COR-L47 (cell line): ENCODE measurements around the gene MAP3K14.
"Not testable (repeated sequence)": the region's sequence is repeated elsewhere in the genome, so short reads cannot be mapped to it uniquely, and the experiment has no call there.

ENCODE experiments used
- DNase-seq: peaks from one replicate; lab custom pipeline; 2025; lab: John Stamatoyannopoulos, UW

MAP3K14 gene

GRCh38 chr17:45315648-45316433 lies 979 bp downstream of the MAP3K14 start:
- no peak for DNase-seq

DNA sequence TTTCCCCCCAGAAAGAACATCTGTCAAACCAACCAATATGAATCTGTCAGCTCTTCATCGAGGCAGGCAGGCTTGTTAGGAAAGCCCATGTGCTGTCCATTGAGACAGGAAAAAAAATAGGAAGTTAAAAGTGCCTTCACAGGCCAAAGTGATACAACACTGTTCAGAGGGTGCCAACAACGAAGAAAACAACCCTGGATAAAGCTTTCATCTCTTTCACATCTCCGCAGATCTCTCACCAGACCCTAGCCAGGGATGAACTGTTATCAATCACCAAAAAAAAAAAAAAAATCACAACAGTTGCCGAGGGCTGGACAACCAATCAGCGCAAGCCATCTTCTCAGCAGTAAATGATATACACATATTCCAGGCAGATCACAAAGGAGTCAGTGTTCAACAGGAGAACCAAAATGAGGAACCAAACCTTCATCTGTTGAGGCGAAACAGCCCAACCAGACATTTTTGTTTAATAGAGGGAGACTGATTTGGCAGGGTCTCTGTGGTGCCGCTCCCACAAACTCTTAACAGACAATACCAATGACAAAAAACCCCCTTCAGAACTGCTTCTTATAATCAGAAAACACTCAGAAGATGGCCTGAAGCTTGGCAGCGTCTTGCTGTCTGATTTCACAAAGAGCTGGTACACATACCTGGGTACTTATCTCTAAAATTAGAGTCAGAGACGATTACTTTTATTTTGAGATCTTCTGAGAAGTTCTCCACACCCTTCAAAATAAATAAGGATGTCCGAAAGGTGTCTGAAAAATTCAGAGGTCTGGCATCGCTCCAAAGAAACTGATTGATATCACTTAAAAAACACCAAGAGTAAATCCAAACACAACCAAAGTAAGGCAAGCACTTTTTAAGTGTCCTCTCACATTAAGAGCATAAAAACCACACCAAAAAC lies 1.8 kb downstream of the MAP3K14 start:
- no peak for DNase-seq

GRCh38 chr17:45313996-45314740 lies 2.7 kb downstream of the MAP3K14 start:
- DNase-seq: no peak

GRCh38 chr17:45313421-45313771 lies 3.4 kb downstream of the MAP3K14 start:
- no peak for DNase-seq

DNA sequence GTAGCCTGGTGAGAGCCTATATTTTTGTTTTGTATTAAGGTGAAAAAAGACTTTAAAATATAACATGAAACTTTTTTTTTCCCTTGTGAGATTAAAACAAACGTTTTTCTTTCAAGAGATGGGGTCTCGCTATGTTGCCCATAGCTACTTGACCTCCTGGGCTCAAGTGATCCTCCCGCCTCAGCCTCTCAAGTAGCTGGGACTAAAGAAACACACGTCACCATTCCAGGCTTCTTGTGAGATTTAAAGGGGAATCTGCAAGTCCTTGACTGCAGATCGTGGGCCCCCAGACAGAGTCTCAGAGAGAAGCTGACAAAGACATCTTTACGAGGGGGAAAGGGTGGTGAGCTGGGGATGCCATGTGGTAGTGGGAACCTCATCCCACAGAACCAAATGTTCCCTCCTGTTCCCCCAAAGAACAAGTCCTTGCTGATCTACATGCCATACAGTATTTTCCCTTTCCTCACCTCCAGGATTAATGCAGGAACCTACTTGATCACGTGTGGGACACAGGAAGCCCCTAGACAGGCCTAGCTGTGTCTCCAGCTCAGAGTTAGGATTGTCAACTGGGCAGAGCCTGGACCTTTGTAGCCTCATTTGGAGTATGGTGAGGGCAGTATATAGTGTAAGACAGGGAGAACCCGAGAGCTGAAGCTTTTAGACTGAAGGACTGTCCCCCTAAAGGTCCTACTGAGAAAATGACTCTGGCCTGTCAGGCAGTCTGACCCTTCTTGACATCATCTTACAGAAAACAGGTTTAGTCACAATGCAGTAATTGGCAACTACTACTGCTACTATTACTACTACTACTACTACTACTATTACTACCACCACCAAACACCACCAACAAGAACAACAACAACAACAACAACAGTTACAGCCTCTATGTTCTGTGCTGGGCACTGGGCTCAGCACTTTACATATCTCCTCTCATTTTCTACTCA lies 4.1 kb downstream of the MAP3K14 start:
- no peak for DNase-seq

DNA sequence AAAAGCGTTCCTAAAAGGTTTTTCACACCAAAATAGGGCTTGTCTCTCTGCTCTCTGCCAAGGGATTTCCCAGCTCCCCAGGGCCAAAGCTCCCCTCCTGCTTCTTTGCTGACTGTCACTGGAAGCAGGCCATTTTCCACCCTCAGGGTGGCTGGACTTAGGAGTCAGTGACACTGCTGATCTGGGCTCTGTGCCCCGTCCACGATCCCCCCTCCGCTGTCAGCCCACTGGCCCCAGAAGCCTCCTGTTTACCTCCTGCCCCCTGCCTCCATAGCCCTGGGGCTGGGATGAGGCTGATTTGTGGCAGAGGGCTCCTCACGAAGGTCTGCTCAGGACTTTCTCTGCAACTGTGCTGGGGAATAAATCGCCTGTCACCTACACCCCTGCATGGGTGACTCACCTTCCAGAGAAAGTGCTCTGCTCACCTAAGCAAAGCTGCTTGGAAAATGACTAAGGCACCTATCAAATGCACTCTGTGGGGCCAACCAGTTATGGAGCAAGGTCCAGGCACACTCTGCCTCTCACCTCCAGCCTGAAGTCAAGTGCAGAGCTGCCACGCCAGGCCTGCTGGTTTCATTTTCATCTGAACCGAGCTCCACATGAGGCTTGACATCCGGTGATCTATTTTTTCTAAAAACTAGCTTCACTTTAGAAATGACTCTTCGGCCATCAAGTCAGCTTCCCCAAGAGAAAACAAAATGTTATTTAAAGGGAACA lies 4.9 kb downstream of the MAP3K14 start:
- DNase-seq: no peak

DNA sequence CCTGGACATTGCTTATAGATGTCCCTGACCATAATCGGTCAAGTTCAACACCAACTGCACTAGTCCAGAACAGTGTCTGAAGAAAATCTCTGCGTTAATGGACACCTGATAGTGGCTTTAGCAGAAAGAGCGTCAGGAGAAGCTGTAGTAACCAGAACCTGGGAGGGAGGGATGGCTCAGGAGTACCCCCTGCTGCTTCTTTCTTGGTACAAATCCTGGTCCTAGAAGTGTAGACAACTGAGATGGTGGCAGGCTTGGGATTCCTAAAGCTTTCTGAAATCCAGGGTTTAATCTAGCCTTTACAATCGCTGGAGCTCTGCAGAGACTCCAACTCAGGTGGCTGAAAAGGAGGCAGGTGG lies 5.4 kb downstream of the MAP3K14 start:
- DNase-seq: no peak

- peak; percentile 38 for DNase-seq
Measured at GRCh38 chr17:45310380-45311324, 6.2 kb downstream of the MAP3K14 start.

- DNase-seq: no peak
Measured at GRCh38 chr17:45309400-45309799, 7.4 kb downstream of the MAP3K14 start.

DNA sequence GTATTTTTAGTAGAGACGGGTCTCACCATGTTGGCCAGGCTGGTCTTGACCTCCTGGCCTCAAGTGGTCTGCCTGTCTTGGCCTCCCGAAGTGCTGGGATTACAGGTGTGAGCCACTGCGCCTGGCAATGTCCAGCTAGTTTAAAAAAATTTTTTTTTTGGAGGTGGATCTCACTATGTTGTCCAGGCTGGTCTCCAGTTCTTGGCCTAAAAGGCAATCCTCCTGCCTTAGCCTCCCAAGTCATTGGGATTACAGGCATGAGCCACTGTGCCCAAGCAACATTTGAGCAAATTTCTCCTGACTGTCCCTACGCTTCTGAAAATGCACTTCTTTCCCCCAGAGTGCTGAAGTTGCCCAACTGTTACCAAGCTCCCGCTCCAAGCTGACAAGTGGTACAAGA lies 8.0 kb downstream of the MAP3K14 start:
- no peak for DNase-seq

- no peak for DNase-seq
Measured at GRCh38 chr17:45308016-45308365, 8.8 kb downstream of the MAP3K14 start.

- DNase-seq: no peak
Measured at GRCh38 chr17:45307290-45308015, 9.4 kb downstream of the MAP3K14 start.

DNA sequence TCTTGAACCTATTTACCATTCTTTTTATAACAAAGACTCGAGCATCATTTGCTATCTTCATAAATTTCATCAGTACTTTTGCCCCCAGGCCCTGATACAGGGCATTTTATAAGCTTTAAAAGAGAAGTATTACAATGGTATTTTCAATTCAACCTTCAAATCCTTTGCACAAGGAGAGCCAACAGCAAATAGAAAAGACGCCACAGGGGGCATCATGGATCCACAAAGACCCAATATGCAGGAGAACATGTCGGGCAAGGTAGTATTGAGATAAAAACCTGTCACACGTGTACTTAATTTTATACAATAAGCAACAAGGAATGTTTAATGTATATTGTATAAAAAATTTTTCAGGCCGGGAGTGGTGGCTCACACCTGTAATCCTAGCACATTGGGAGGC lies 10.2 kb downstream of the MAP3K14 start:
- DNase-seq: no peak

GRCh38 chr17:45306094-45306493 lies 10.7 kb downstream of the MAP3K14 start:
- DNase-seq: no peak

- DNase-seq: no peak
Measured at GRCh38 chr17:45305530-45306087, 11.2 kb downstream of the MAP3K14 start.

DNA sequence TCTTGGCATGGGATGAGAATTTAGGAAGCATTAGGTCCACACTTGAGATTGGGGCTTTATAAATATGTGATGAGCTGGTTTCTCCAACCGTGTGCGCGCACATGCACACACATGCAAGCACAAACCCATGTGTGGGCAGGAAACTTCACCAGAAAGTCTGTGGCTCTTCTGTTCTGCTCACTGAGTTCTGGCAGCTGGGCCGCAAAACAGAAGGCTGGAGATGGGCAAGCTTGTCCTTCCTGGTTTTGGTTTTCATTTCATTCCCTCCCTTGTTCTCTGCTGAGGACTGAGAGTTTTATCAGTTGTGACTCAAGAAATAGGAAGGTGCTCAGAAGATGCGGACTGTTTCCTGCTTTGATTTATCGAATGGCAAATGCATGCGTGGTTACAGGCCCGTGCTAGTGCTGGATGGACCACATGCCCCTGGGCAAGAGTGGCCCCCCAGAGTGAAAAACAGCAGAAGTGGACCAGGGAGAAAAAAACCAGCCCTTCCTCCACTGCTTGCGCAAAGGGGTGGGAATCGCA lies 14.1 kb downstream of the MAP3K14 start:
- no peak for DNase-seq

GRCh38 chr17:45302220-45302619 lies 14.6 kb downstream of the MAP3K14 start:
- not testable (repeated sequence) for DNase-seq

- DNase-seq: no peak
Measured at GRCh38 chr17:45301674-45302073, 15.1 kb downstream of the MAP3K14 start.
